ENCODE measurements around the gene PLEKHG3.

DNA sequence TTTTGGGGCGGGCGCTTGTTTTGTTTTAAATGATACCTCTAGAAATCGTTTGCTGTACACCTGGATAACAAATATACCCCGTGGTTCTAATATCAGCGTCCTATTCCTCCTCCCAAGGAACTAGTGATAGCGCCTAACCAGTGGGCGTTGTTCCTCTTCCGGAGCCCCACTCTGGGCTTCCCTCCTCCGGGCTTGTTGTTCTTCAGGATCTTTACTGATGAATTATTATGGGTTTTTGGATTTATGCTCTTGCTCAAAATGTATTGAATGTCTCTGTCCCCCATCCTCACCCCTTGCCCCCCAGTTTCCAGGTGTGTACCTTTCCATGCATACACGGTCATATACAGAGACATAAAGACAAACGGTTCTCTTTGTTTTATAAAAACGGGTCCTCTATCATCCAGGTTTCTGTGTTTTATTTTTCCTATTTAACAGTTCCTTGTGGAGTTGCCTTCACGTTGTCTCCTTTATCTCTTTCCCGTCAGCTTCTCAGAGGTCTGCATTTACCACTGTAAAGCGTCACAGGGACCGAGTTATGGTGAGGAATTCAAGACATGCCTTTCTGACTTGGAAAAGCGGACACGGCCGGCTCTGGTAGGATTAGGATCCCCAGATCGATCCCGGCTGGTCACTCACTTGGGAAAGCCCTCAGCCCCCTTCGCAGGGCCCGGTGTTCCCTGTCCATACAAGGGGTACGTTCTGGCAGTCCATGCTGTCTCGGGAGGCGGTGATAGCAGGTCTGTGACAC lies 655 bp upstream of the PLEKHG3 start:
- TF ChIP-seq, protein P1, sequence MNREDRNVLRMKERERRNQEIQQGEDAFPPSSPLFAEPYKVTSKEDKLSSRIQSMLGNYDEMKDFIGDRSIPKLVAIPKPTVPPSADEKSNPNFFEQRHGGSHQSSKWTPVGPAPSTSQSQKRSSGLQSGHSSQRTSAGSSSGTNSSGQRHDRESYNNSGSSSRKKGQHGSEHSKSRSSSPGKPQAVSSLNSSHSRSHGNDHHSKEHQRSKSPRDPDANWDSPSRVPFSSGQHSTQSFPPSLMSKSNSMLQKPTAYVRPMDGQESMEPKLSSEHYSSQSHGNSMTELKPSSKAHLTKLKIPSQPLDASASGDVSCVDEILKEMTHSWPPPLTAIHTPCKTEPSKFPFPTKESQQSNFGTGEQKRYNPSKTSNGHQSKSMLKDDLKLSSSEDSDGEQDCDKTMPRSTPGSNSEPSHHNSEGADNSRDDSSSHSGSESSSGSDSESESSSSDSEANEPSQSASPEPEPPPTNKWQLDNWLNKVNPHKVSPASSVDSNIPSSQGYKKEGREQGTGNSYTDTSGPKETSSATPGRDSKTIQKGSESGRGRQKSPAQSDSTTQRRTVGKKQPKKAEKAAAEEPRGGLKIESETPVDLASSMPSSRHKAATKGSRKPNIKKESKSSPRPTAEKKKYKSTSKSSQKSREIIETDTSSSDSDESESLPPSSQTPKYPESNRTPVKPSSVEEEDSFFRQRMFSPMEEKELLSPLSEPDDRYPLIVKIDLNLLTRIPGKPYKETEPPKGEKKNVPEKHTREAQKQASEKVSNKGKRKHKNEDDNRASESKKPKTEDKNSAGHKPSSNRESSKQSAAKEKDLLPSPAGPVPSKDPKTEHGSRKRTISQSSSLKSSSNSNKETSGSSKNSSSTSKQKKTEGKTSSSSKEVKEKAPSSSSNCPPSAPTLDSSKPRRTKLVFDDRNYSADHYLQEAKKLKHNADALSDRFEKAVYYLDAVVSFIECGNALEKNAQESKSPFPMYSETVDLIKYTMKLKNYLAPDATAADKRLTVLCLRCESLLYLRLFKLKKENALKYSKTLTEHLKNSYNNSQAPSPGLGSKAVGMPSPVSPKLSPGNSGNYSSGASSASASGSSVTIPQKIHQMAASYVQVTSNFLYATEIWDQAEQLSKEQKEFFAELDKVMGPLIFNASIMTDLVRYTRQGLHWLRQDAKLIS (CRISPR knock-in tag; IDR thresholded peaks at IDR 0.05), result no peak
- TF ChIP-seq HDAC2 (CRISPR knock-in tag; IDR thresholded peaks at IDR 0.05), result no peak
- 0 out of 2 replicates have a peak, but pooled peaks have one; percentile 10 for TF ChIP-seq GLI4 (CRISPR knock-in tag; IDR thresholded peaks at IDR 0.05; ENCODE audit: borderline replicate concordance)
- TF ChIP-seq SMARCC2 (IDR thresholded peaks at IDR 0.05), result no peak
- TF ChIP-seq EP300 (IDR thresholded peaks at IDR 0.05; ENCODE audit: low read depth in 2 of 2, low read length in 2 of 2), result no peak
- TF ChIP-seq EP300 (CRISPR knock-in tag; IDR thresholded peaks at IDR 0.05; ENCODE audit: borderline replicate concordance), result no peak
- TF ChIP-seq ZNF232 (CRISPR knock-in tag; IDR thresholded peaks at IDR 0.05; ENCODE audit: borderline replicate concordance), result no peak
- TF ChIP-seq, protein P2, sequence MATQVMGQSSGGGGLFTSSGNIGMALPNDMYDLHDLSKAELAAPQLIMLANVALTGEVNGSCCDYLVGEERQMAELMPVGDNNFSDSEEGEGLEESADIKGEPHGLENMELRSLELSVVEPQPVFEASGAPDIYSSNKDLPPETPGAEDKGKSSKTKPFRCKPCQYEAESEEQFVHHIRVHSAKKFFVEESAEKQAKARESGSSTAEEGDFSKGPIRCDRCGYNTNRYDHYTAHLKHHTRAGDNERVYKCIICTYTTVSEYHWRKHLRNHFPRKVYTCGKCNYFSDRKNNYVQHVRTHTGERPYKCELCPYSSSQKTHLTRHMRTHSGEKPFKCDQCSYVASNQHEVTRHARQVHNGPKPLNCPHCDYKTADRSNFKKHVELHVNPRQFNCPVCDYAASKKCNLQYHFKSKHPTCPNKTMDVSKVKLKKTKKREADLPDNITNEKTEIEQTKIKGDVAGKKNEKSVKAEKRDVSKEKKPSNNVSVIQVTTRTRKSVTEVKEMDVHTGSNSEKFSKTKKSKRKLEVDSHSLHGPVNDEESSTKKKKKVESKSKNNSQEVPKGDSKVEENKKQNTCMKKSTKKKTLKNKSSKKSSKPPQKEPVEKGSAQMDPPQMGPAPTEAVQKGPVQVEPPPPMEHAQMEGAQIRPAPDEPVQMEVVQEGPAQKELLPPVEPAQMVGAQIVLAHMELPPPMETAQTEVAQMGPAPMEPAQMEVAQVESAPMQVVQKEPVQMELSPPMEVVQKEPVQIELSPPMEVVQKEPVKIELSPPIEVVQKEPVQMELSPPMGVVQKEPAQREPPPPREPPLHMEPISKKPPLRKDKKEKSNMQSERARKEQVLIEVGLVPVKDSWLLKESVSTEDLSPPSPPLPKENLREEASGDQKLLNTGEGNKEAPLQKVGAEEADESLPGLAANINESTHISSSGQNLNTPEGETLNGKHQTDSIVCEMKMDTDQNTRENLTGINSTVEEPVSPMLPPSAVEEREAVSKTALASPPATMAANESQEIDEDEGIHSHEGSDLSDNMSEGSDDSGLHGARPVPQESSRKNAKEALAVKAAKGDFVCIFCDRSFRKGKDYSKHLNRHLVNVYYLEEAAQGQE (IDR thresholded peaks at IDR 0.05; ENCODE audit: borderline replicate concordance in 1 of 2, low read depth in 1 of 2, low read length in 2 of 2), result no peak
- no peak for TF ChIP-seq JUND (CRISPR knock-in tag; IDR thresholded peaks at IDR 0.05)
- TF ChIP-seq, protein P3, sequence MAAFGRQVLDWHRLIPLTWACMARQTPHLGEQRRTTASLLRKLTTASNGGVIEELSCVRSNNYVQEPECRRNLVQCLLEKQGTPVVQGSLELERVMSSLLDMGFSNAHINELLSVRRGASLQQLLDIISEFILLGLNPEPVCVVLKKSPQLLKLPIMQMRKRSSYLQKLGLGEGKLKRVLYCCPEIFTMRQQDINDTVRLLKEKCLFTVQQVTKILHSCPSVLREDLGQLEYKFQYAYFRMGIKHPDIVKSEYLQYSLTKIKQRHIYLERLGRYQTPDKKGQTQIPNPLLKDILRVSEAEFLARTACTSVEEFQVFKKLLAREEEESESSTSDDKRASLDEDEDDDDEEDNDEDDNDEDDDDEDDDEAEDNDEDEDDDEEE (CRISPR knock-in tag; IDR thresholded peaks at IDR 0.05), result no peak
